HCT116 (cell line): Measurements from ENCODE around the gene MMP28. TPM values are rescaled to one million over a fixed set of nuclear protein-coding genes. Genes with fewer than 3 reads are reported as not detected.

Experiments used
- ATAC-seq: fragments of 200-7000 bp; cut with Tn5 transposase; 2 replicates; pipeline ENCODE4 v1.9.1; 2020; ENCODE audit warnings: mild to moderate bottlenecking, moderate library complexity
- BruUV-seq: library from RNA; stranded (reverse); fragments of 400-500 nt; replicated peaks from 2 replicates; lab custom pipeline; 2021; lab: Mats Ljungman, UMichigan
- CTCF ChIA-PET: fragments of 300-600 bp; sonication (Branson Sonifier 250); formaldehyde crosslinking; loops from one replicate; lab custom pipeline; 2021; ENCODE audit warnings: antibody characterized with exemption; lab: Charles Lee
- POLR2A ChIA-PET: fragments of 300-600, 350-600 bp; sonication (Branson Sonifier 250); formaldehyde crosslinking; loops from one replicate; lab custom pipeline; 2021; ENCODE audit warnings: antibody characterized with exemption; lab: Charles Lee
- RAD21 ChIA-PET, 2 experiments: fragments of 300-600 bp; sonication (Branson Sonifier 250); formaldehyde crosslinking; loops; one replicate each; lab custom pipeline; 2023; ENCODE audit warnings: low total read pairs in 2 of 2; ENCODE audit not compliant: uncharacterized antibody in 2 of 2, unreplicated experiment in 2 of 2, low non-redundant PET in 1 of 2; lab: Charles Lee
- DNase-seq: peaks from one replicate; pipeline ENCODE4 v3.0.0-alpha.2; 2010; ENCODE audit warnings: low read depth, low spot score
- H2AFZ ChIP-seq: fragments of 200-600 bp; shearing (Covaris generic), sonication (generic); 2 replicates; pipeline ENCODE4 v1.6.1; 2017; ENCODE audit warnings: low read depth, mixed run types, mixed read lengths, antibody characterized with exemption, low read length; ENCODE audit not compliant: poor library complexity, severe bottlenecking
- H3K27ac ChIP-seq: 2 replicates; pipeline ENCODE4 v1.5.1; 2012; ENCODE audit warnings: low read depth, low read length
- H3K27me3 ChIP-seq: fragments of 200-600 bp; sonication (generic); 2 replicates; pipeline ENCODE4 v1.6.1; 2016; ENCODE audit warnings: mixed run types, low read length, mixed read lengths; ENCODE audit not compliant: insufficient read depth
- H3K36me3 ChIP-seq, 2 experiments: fragments of 200-500 bp in 1 of 2; fragments of 200-600 bp in 1 of 2; sonication (Bioruptor generic) in 1 of 2; sonication (generic) in 1 of 2; 2 replicates each; pipeline versions ENCODE4 v1.5.1 to v1.6.1; 2014 to 2016; ENCODE audit warnings: low read length in 2 of 2, inconsistent platforms in 1 of 2, mixed read lengths in 1 of 2, mixed run types in 1 of 2; ENCODE audit not compliant: insufficient read depth in 2 of 2, control insufficient read depth in 1 of 2
- H3K4me1 ChIP-seq, 2 experiments: fragments of 200-600 bp in 1 of 2; sonication (generic) in 1 of 2; 2 replicates each; pipeline versions ENCODE4 v1.5.1 to v1.6.1; 2012 to 2017; ENCODE audit warnings: low read length in 2 of 2, inconsistent platforms in 1 of 2, mild to moderate bottlenecking in 1 of 2, mixed read lengths in 1 of 2, mixed run types in 1 of 2, moderate library complexity in 1 of 2; ENCODE audit not compliant: insufficient read depth in 2 of 2, control insufficient read depth in 1 of 2
- H3K4me2 ChIP-seq: fragments of 200-600 bp; sonication (generic); 2 replicates; pipeline ENCODE4 v1.6.1; 2017; ENCODE audit warnings: mixed run types, low read length, mixed read lengths
- H3K4me3 ChIP-seq, 2 experiments: fragments of 200-600 bp in 1 of 2; sonication (generic) in 1 of 2; replicated peaks in 1 of 2; 2 replicates each; pipeline ENCODE4 v1.5.1; 2011 to 2016; ENCODE audit warnings: low read length in 2 of 2, control low read depth in 1 of 2, low read depth in 1 of 2, mild to moderate bottlenecking in 1 of 2, mixed read lengths in 1 of 2, mixed run types in 1 of 2
- H3K79me2 ChIP-seq: fragments of 200-600 bp; sonication (generic); 2 replicates; pipeline ENCODE4 v1.6.1; 2017; ENCODE audit warnings: mild to moderate bottlenecking, mixed run types, low read length, moderate library complexity, mixed read lengths; ENCODE audit not compliant: insufficient read depth
- H3K9ac ChIP-seq: fragments of 200-600 bp; sonication (generic); 2 replicates; pipeline ENCODE4 v1.6.1; 2016; ENCODE audit warnings: low read length, mixed read lengths
- H3K9me2 ChIP-seq: fragments of 200-600 bp; sonication (generic), shearing (Covaris generic); 2 replicates; pipeline ENCODE4 v1.6.1; 2017; ENCODE audit warnings: mixed run types, mild to moderate bottlenecking, moderate library complexity; ENCODE audit not compliant: insufficient read depth
- H3K9me3 ChIP-seq, 2 experiments: fragments of 200-500 bp in 1 of 2; fragments of 200-600 bp in 1 of 2; sonication (Bioruptor generic) in 1 of 2; sonication (generic) in 1 of 2; 2 replicates each; pipeline ENCODE4 v1.6.1; 2014 to 2017; ENCODE audit warnings: low read length in 2 of 2, mixed read lengths in 2 of 2, inconsistent platforms in 1 of 2, low read depth in 1 of 2, mild to moderate bottlenecking in 1 of 2, mixed run types in 1 of 2, moderate library complexity in 1 of 2; ENCODE audit not compliant: control insufficient read depth in 1 of 2, insufficient read depth in 1 of 2
- H4K20me1 ChIP-seq: fragments of 200-600 bp; sonication (generic), shearing (Covaris generic); 2 replicates; pipeline ENCODE4 v1.6.1; 2017; ENCODE audit warnings: mixed run types, mild to moderate bottlenecking, moderate library complexity; ENCODE audit not compliant: insufficient read depth
- CBX3 ChIP-seq: IDR thresholded peaks from 2 replicates; pipeline ENCODE4 v1.6.1; 2012; ENCODE audit warnings: low read depth
- CEBPB ChIP-seq: IDR thresholded peaks from 2 replicates; pipeline ENCODE4 v1.6.1; 2012; ENCODE audit warnings: low read depth
- EGR1 ChIP-seq: IDR thresholded peaks from 2 replicates; pipeline ENCODE4 v1.6.1; 2012; ENCODE audit warnings: low read depth
- JUND ChIP-seq: IDR thresholded peaks from 2 replicates; pipeline ENCODE4 v1.6.1; 2012
- RAD21 ChIP-seq: IDR thresholded peaks from 2 replicates; pipeline ENCODE4 v1.6.1; 2012; ENCODE audit warnings: low read depth, mild to moderate bottlenecking
- SP1 ChIP-seq: IDR thresholded peaks from 2 replicates; pipeline ENCODE4 v1.6.1; 2012; ENCODE audit warnings: low read depth
- SRF ChIP-seq: IDR thresholded peaks from 2 replicates; pipeline ENCODE4 v1.6.1; 2012; ENCODE audit warnings: low read depth
- YY1 ChIP-seq: IDR thresholded peaks from 2 replicates; pipeline ENCODE4 v1.6.1; 2011; ENCODE audit warnings: low read length, low read depth, moderate library complexity, mild to moderate bottlenecking; ENCODE audit not compliant: insufficient replicate concordance; ENCODE audit errors: extremely low read depth
- intact Hi-C: fragments of 100-400 bp; cut with micrococcal nuclease; formaldehyde crosslinking; loops from 2 replicates; pipeline ENCODE4 v1.10.0; 2022
- total RNA-seq: library from RNA; stranded (reverse); gene quantifications from one replicate; pipeline ENCODE4 v1.2.1, GENCODE V29; 2021; ENCODE audit not compliant: unreplicated experiment

MMP28 gene
- total RNA-seq, 1 experiment from 2014 or later = 2.6 TPM

DNA sequence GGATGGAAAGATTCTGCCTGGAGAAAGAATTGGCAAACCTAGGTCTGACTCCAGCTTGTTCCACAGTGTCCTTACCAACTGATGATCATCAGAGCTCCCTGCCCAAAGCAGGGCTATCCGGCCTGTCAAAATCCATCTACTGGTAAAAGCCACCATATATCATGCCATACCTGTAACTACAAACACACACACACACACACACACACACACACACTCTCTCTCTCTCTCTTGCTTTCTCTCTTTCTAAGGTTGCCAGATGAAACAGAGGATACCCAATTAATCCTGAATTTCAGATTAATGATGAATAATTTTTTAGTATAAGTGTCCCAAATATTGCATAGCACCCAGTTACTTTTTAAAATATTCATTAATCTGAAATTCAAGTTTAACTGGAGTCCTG is 1.5 kb upstream of the MMP28 start:
- no peaks in the 10 kb centered on the region for H3K9me2 ChIP-seq

DNA sequence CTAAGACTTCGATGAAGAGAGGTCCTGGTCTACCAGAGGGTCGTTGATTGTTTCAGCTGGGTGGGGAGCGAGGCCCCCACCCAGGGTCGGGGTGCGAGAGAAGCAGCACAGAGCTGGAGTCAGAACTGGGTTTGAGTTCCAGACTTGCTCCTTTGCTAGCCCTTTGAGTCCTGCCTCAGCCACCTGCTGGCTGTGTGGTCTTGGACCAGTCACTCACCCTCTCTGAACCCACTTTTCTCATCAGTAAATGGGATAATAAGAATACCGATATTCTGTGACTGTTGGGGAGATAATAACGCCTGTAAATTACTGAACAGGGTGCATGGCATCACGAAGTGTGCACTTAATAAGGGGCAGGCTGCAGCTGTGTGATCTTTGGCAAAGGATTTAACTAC is 427 bp upstream of the MMP28 start:
- no peaks in the 10 kb centered on the region for H3K79me2 ChIP-seq
- RAD21 ChIA-PET = no interaction called here
- H3K27me3 ChIP-seq = no peaks in the 10 kb centered on the region
- peak; percentile 26 for ATAC-seq
- H3K4me3 ChIP-seq = peak overlapping the region; percentile 46 to 68
- intact Hi-C loops = no loop called here
- H3K9me2 ChIP-seq = no peaks in the 10 kb centered on the region
- peak overlapping the region; percentile 43; the same call in 1 of the 2 replicates for H3K9ac ChIP-seq
- H2AFZ ChIP-seq = peak overlapping the region; percentile 79
- no peak for TF ChIP-seq RAD21
- 0 out of 2 replicates have a peak, but pooled peaks have one; percentile 15 for TF ChIP-seq JUND
- TF ChIP-seq, all 23 proteins: peak for 1
- Histone ChIP-seq H3K27ac (no peak overlapping the region), H3K4me2 (peak overlapping the region; percentile 96), H4K20me1 (no peaks in the 10 kb centered on the region), H3K4me1 (peaks cover 8 to 27% of the 10 kb centered on the region in 2 experiments), H3K36me3 (no peaks in the 10 kb centered on the region), H3K9me3 (no peaks in the 10 kb centered on the region)
- no TSS peak for BruUV-seq
- DNase-seq = no peak
- POLR2A ChIA-PET = interaction anchor here (3.6 kb wide), 1 partner anchor 13 kb away, joined by 14 read pairs; the partner anchor contains the start of gene TAF15
- CTCF ChIA-PET = interaction anchor here (0.7 to 1.7 kb wide), 4 partner anchors 9 to 32 kb away, joined by 3 to 5 read pairs (median 4); no protein-coding TSS in a partner anchor

More for the DNA sequence above, 1.5 kb upstream of the MMP28 start:
- H3K9ac ChIP-seq = no peak overlapping the region
- no peaks in the 10 kb centered on the region for H3K27me3 ChIP-seq
- peaks cover 8 to 22% of the 10 kb centered on the region in 2 experiments for H3K4me1 ChIP-seq
- TF ChIP-seq EGR1 (no peak), SRF (no peak), SP1 (no peak), YY1 (no peak), CEBPB (no peak), CBX3 (no peak)
- intact Hi-C loops = no loop called here
- DNase-seq (no peak), ATAC-seq (no peak)
- no peak overlapping the region for H3K4me3 ChIP-seq
- H3K9me3 ChIP-seq = no peaks in the 10 kb centered on the region
- ChIA-PET RAD21 (no interaction called here), POLR2A (interaction anchor here (0.9 to 3.6 kb wide), 2 partner anchors 12 kb away, joined by 3 to 14 read pairs; partner anchors contain the start of gene TAF15), CTCF (interaction anchor here (1.2 kb wide), 2 partner anchors 30 to 33 kb away, joined by 4 to 6 read pairs; no protein-coding TSS in a partner anchor)
- BruUV-seq = no TSS peak
- H3K4me2 ChIP-seq = no peak overlapping the region
- no peaks in the 10 kb centered on the region for H3K36me3 ChIP-seq
- no peak overlapping the region for H3K27ac ChIP-seq
- no peak overlapping the region for H2AFZ ChIP-seq
- H3K79me2 ChIP-seq = no peaks in the 10 kb centered on the region
- no peaks in the 10 kb centered on the region for H4K20me1 ChIP-seq
